HepG2 (cell line): ENCODE measurements around the gene NAALAD2. TPM values are rescaled to one million over a fixed set of nuclear protein-coding genes. Genes with fewer than 3 reads are reported as not detected.

ENCODE experiments used
- ADNP ChIP-seq: sonication (generic); formaldehyde crosslinking; IDR thresholded peaks from 2 replicates; pipeline ENCODE4 v1.4.0; 2020; ENCODE audit warnings: missing genetic modification reagents
- AGO1 ChIP-seq: fragments of 200-400 bp; formaldehyde crosslinking; IDR thresholded peaks from 2 replicates; pipeline ENCODE4 v1.6.1; 2017; ENCODE audit warnings: mild to moderate bottlenecking, low read depth, low read length, moderate library complexity; ENCODE audit not compliant: poor library complexity, severe bottlenecking
- BORCS8-MEF2B ChIP-seq: sonication (generic); formaldehyde crosslinking; IDR thresholded peaks from 2 replicates; pipeline ENCODE4 v1.8.0; 2022; ENCODE audit warnings: mild to moderate bottlenecking, missing genetic modification reagents
- DR1 ChIP-seq: sonication (generic); formaldehyde crosslinking; IDR thresholded peaks from 2 replicates; pipeline ENCODE4 v1.8.0; 2021; ENCODE audit warnings: mild to moderate bottlenecking, missing genetic modification reagents, inconsistent platforms
- EZH2 ChIP-seq: conservative IDR thresholded peaks from 2 replicates; pipeline ENCODE4 v1.6.1; 2012; ENCODE audit warnings: mild to moderate bottlenecking, low read depth, low read length, moderate library complexity
- FOXA3 ChIP-seq: IDR thresholded peaks from 2 replicates; pipeline ENCODE4 v1.6.1; 2016; ENCODE audit warnings: missing genetic modification reagents, missing compliant biosample characterization
- FOXK2 ChIP-seq: fragments of 450-650 bp; IDR thresholded peaks from 2 replicates; pipeline ENCODE4 v1.6.1; 2016
- NAIF1 ChIP-seq: sonication (generic); formaldehyde crosslinking; IDR thresholded peaks from 2 replicates; pipeline ENCODE4 v1.5.0; 2020; ENCODE audit warnings: mild to moderate bottlenecking, missing genetic modification reagents, borderline replicate concordance
- REPIN1 ChIP-seq: sonication (generic); formaldehyde crosslinking; IDR thresholded peaks from 2 replicates; pipeline ENCODE4 v1.8.0; 2022; ENCODE audit warnings: missing genetic modification reagents, low read depth, mild to moderate bottlenecking, borderline replicate concordance
- SRSF9 ChIP-seq: fragments of 200-400 bp; formaldehyde crosslinking; IDR thresholded peaks from 2 replicates; pipeline ENCODE4 v1.6.1; 2018; ENCODE audit warnings: borderline replicate concordance, mild to moderate bottlenecking, low read depth, low read length; ENCODE audit not compliant: insufficient read depth, poor library complexity, severe bottlenecking
- ZNF552 ChIP-seq: sonication (generic); formaldehyde crosslinking; IDR thresholded peaks from 2 replicates; pipeline ENCODE4 v1.9.0; 2022; ENCODE audit warnings: missing genetic modification reagents, mild to moderate bottlenecking, borderline replicate concordance
- ZNF616 ChIP-seq: sonication (generic); formaldehyde crosslinking; IDR thresholded peaks from 2 replicates; pipeline ENCODE4 v1.5.0; 2020; ENCODE audit warnings: low read depth, mild to moderate bottlenecking, missing genetic modification reagents
- ZNF773 ChIP-seq: sonication (generic); formaldehyde crosslinking; IDR thresholded peaks from 2 replicates; pipeline ENCODE4 v1.4.0; 2020; ENCODE audit warnings: missing genetic modification reagents, borderline replicate concordance
- ZNF777 ChIP-seq: sonication (generic); formaldehyde crosslinking; IDR thresholded peaks from 2 replicates; pipeline ENCODE4 v1.4.0; 2020; ENCODE audit warnings: missing genetic modification reagents
- ZSCAN12 ChIP-seq: sonication (generic); formaldehyde crosslinking; IDR thresholded peaks from 2 replicates; pipeline ENCODE4 v1.9.0; 2021; ENCODE audit warnings: mild to moderate bottlenecking, missing genetic modification reagents
- polyA plus RNA-seq, 8 experiments: library from polyadenylated mRNA; depleted of rRNA in 3 of 8; stranded (reverse) in 7 of 8; unstranded in 1 of 8; fragments of >200 nt; fragmentation: Illumina TruSeq in 4 of 8; extraction: Trizol in 4 of 8; gene quantifications; 2 replicates each; pipeline versions ENCODE4 v1.2.1 to v1.2.3, GENCODE V29; 2011 to 2016; ENCODE audit warnings: low read depth in 4 of 8, missing spikeins in 1 of 8, mixed read lengths in 1 of 8; ENCODE audit not compliant: insufficient read depth in 1 of 8
- total RNA-seq, 5 experiments: library from RNA; depleted of rRNA; stranded (reverse); fragments of >200 nt; fragmentation: Illumina TruSeq; extraction: Trizol; gene quantifications; 2 replicates each; pipeline ENCODE4 v1.2.3, GENCODE V29; 2016; ENCODE audit warnings: low read depth in 1 of 5
- TF ChIP-seq, protein P1 (sequence below), 2 experiments: sonication (generic) in 1 of 2; formaldehyde crosslinking in 1 of 2; IDR thresholded peaks; 2 replicates each; pipeline versions ENCODE4 v1.4.0 to v1.6.1; 2018 to 2020; ENCODE audit warnings: missing genetic modification reagents in 2 of 2, borderline replicate concordance in 1 of 2, low read depth in 1 of 2, mild to moderate bottlenecking in 1 of 2, missing biosample characterization in 1 of 2
- TF ChIP-seq, protein P2 (sequence below), 2 experiments: fragments of 450-650 bp in 1 of 2; sonication (generic) in 1 of 2; formaldehyde crosslinking in 1 of 2; IDR thresholded peaks; 2 replicates each; pipeline versions ENCODE4 v1.6.1 to v1.8.0; 2016 to 2022; ENCODE audit warnings: antibody characterized with exemption in 1 of 2, mild to moderate bottlenecking in 1 of 2, missing genetic modification reagents in 1 of 2

The NAALAD2 gene
- total and polyA plus RNA-seq, 2 of the 13 experiments (the other 11 are each of a cell fraction or from before 2014, with no cell fraction given) = 8.0 to 8.9 TPM

DNA sequence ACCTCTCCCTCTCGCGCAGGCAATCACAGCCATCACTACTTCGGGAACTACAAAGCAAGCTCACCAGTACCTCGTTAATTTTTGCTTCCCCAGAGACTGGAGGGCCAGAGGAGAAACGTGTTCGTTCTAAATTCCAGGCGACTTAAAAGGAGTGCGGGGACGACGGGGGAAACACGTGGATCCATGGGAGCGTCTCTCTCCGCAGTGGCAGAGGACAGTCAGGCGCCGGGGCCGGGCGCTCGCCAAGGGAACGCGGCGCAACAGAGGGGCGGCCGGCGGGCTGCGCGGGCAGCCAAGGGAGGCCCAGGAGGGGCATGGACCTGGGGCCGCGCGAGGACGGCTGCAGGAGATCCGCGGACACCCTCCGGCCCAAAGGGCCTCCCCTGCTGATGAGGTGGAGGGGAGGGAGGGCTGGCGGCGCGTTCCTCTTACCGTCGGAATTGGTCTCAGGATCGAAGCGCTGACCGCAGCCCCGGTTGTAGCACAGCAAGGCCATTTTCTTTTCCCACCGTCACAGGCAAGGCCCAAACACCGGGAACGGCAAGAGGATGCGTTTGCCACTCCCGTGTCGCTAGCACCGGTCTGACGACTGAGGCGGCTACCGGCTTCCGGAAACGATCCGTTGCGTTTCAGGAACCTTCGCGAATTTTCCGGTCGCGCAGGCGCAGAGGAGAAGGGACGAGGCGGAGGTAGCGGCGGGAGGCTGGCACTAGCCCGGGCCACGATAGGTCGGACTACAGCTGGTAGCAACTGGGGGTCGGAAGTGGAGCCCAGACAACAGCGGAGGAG lies 88.2 kb downstream of the NAALAD2 start, which contains the start of gene CHORDC1 (continued):
- TF ChIP-seq AGO1 (peak; percentile 75), EZH2 (no peak), ZNF552 (peak; percentile 84), SRSF9 (no peak), ZNF777 (CRISPR knock-in tag) (no peak), ZSCAN12 (CRISPR knock-in tag) (no peak), FOXK2 (no peak), ZNF773 (CRISPR knock-in tag) (no peak), ZNF616 (peak; percentile 63; the same call in 1 of the 2 replicates), ADNP (CRISPR knock-in tag) (no peak), FOXA3 (CRISPR knock-in tag) (no peak; the same call in 1 of the 2 replicates), NAIF1 (CRISPR knock-in tag) (no peak), REPIN1 (CRISPR knock-in tag) (peak; percentile 85; the same call in 1 of the 2 replicates), BORCS8-MEF2B (CRISPR knock-in tag) (peak; percentile 79; the same call in 1 of the 2 replicates), DR1 (peak; percentile 35; the same call in 1 of the 2 replicates)
- TF ChIP-seq, protein P1, sequence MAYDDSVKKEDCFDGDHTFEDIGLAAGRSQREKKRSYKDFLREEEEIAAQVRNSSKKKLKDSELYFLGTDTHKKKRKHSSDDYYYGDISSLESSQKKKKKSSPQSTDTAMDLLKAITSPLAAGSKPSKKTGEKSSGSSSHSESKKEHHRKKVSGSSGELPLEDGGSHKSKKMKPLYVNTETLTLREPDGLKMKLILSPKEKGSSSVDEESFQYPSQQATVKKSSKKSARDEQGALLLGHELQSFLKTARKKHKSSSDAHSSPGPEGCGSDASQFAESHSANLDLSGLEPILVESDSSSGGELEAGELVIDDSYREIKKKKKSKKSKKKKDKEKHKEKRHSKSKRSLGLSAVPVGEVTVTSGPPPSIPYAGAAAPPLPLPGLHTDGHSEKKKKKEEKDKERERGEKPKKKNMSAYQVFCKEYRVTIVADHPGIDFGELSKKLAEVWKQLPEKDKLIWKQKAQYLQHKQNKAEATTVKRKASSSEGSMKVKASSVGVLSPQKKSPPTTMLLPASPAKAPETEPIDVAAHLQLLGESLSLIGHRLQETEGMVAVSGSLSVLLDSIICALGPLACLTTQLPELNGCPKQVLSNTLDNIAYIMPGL (CRISPR knock-in tag; IDR thresholded peaks at IDR 0.05; ENCODE audit: borderline replicate concordance in 1 of 2, low read depth in 1 of 2) = peak; percentile 82 to 88; a peak in 3 of 4 replicates
- TF ChIP-seq, protein P2, sequence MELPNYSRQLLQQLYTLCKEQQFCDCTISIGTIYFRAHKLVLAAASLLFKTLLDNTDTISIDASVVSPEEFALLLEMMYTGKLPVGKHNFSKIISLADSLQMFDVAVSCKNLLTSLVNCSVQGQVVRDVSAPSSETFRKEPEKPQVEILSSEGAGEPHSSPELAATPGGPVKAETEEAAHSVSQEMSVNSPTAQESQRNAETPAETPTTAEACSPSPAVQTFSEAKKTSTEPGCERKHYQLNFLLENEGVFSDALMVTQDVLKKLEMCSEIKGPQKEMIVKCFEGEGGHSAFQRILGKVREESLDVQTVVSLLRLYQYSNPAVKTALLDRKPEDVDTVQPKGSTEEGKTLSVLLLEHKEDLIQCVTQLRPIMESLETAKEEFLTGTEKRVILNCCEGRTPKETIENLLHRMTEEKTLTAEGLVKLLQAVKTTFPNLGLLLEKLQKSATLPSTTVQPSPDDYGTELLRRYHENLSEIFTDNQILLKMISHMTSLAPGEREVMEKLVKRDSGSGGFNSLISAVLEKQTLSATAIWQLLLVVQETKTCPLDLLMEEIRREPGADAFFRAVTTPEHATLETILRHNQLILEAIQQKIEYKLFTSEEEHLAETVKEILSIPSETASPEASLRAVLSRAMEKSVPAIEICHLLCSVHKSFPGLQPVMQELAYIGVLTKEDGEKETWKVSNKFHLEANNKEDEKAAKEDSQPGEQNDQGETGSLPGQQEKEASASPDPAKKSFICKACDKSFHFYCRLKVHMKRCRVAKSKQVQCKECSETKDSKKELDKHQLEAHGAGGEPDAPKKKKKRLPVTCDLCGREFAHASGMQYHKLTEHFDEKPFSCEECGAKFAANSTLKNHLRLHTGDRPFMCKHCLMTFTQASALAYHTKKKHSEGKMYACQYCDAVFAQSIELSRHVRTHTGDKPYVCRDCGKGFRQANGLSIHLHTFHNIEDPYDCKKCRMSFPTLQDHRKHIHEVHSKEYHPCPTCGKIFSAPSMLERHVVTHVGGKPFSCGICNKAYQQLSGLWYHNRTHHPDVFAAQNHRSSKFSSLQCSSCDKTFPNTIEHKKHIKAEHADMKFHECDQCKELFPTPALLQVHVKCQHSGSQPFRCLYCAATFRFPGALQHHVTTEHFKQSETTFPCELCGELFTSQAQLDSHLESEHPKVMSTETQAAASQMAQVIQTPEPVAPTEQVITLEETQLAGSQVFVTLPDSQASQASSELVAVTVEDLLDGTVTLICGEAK (IDR thresholded peaks at IDR 0.05) = no peak
- TF ChIP-seq, protein P2 (CRISPR knock-in tag; IDR thresholded peaks at IDR 0.05) = no peak; the same call in none of the 2 replicates
